Airway epithelial cell (primary cell): ENCODE results near the gene TMEM238. TPM values are rescaled to one million over a fixed set of nuclear protein-coding genes. Genes with fewer than 3 reads are reported as not detected.

Source experiments
- total RNA-seq: library from RNA; depleted of rRNA; stranded (reverse); fragments of >200 nt; gene quantifications from 2 replicates; pipeline ENCODE4 v1.2.3, GENCODE V29; 2015

TMEM238 gene, protein sequence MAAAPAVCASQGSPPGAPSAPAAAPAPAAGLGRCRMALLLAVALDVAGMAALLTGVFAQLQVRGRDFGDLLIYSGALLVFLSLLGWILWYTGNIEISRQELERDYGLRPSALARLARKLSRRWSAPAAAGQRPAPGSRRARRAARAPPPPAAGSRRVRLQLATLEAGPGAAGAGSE
- 11.8 and 33.3 TPM in 2 replicates for total RNA-seq

DNA sequence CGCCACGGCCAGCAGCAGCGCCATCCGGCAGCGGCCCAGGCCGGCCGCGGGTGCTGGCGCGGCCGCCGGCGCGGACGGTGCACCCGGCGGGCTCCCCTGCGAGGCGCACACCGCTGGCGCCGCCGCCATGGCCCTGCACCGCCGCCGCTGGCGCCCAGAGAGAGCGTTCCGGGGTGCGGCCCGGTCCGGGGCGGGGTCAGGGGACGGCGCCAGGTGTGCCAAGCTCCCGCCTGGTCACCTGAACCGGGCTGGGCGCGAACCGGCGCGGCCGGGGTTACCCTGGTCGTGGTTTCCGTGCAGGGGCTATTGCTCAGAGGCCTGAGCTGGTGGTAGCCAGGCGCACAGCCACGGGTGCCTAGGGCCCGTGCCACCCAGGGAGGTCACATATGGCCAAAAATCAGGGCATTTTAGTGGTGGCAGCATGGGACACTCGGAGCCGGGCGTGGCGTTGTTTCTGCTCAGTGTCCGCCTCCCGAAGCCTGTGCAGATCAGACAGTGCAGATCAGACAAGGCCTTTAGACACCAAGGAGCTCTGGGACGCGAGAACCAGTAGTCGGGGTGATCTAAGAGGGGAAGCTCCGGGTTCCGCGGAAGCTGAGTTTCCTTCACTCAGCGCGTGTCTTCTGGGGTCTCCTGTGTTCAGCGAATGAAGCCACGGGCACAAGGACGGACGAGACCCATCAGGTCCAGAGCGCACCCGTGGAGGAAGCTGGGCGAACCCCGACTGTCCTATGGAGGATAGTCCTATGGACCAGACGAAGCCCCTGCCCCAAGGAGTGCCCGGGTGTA lies at the start of gene TMEM238:
TSS of gene TMEM238 (minus strand) at position 162 of the 789 bp plus-strand sequence. CDS start at position 129, 33 bp downstream.

DNA sequence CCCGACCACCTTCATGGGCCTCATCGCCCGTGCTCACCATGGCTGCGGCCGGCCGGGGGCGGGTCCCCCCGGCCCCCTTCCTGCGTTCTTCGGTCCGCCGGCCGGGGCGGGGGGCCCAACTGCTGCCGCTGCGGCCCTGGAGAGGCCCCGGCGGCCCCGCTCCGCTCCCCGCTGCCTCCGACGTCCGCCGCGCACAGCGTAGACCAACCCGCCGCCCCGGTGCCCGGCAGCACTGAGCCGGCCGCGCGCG lies 23.4 kb upstream of the TMEM238 start, which contains the start of gene UBE2S:
TSS of gene UBE2S (minus strand) at position 239 of the 250 bp plus-strand sequence. CDS start at position 40, 199 bp downstream.

DNA sequence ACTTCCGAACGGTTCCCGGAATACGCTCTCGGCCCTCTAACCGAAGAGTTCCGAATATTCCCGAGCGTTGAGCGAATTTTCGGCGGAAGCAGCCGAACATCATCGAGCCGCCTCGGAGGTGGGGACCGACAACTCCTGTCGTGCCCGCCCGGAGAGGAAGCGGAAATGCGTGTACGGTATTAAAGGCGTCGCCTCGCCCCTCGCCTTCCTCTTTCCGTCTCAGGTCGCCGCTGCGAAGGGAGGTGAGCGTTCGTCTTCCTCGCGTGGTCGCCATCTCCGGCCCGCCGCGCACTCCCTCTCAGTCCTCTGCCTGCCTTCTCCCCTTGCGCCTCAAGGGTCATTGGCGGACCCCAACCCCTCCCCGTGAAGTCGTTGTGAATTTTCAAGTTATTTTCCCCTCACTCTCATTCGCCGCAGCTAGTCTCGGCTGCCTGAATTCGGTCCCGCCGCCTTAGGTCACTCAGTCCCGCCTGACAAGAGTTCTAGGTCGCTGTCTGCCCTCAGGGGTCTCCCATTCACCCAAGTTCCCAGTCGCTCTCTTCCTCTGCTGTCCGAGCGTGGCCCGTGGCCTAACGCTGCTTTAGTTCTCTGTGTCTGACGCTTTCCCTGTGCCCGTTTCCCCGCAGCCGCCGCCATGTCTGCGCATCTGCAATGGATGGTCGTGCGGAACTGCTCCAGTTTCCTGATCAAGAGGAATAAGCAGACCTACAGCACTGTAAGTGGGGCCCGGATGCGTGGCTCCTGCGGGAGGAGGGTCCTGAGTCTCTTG lies 1.8 kb upstream of the TMEM238 start, which contains the start of gene RPL28:
TSS of gene RPL28 (plus strand) at position 209 of the 769 bp plus-strand sequence. CDS start at position 635, 426 bp downstream.

DNA sequence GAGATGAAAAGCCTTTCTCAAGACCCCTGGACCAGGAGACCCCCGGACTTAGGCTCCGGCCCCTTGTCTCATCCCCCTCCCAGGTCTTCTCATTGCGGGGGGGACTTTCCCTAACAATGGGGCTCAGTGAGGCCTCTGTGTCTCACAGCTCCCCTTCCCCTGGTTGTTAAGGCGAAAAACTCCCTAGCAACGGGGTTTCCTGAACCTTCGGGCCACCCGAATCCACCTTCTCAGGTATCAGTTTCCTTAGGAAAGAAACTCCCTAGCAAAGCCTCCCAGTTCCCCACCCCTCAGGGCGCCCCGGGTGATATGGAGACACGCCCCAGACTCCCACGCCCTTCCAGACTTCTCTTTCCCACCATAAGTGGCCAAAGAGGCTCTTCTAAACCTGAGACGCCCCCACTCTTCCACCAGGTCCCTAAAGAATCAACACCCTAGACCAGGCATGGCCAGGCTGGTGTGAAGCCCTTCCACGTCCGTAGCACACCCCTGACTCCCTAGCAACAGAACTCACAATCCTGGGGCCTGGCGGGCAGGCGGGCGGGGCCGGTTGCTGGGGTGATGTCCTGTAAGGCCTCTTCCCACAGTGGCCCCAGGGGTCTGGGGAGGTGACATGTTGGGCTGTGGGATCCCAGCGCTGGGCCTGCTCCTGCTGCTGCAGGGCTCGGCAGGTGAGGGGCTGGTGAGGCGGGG lies 7.7 kb downstream of the TMEM238 start, which contains the start of gene TMEM190:
TSS of gene TMEM190 (plus strand) at position 586 of the 693 bp plus-strand sequence. CDS start at position 614, 28 bp downstream.

DNA sequence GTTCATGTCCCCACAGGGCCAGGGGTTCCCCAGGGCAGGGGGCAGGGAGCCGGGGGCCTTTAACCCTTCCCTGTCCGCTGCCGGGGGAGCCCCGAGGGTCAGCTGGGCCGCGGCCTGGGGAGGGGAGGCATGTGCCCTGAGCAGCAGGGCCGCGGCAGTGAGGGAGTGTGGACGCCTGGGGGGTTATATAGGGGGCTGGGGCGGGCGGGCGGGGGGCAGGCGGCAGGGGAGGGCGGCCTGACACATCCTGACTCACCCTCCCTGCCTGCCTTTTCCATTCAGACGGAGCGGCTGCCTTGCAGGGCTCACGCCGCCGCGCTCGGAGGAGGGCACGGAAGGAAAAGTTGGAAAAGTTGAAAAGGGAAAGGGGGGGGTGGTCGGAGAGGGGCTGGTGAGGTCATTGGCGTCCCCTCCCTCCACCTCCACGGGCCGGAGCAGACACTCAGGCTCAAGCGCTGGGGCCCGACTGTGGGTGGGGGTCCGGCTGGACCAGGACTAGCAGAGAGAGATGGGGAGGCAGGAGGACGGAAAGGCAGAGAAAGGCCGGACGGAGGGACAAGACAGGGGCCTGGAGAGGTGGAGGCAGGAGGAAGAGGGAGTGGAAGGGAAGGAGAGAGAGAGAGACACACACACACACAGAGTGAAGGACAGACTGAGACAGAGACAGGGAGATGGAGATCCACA lies 13.6 kb downstream of the TMEM238 start, which contains the start of gene IL11:
TSS of gene IL11 (minus strand) at position 159 of the 684 bp plus-strand sequence. CDS start at position 6, 153 bp downstream.

DNA sequence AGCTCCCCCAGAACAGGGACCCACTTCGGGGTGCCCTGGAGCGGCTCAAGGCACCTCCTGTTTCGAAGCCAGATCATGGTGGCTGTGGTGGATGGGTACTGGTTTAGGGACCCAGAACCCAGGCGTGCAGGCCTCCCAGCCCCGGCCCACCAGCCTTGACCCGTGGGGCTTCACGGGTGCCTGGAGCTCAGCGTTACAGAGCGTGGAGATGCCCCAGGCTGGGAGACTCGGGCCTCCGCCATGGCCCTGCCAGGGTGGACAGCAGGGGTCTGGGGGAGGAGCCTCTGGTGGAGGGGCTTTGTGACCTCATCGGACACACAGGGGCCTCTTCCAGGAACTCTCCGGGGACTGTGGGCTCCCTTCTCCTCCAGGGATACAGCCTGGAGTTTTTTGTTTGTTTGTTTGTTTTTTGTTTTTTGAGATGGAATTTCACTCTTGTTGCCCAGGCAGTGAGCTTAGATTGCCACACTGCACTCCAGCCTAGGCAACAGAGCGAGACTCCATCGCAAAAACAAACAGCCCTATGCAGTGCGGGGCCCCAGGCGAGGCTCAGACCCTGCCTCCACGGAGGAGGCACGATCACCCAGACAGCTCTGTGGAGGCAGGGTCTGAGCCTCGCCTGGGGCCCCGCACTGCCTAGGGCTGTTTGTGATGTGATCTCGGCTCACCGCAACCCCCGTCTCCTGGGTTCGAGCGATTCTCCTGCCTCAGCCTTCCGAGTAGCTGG lies 20.9 kb downstream of the TMEM238 start, which contains the start of gene GARIN5B:
TSS of gene GARIN5B (minus strand) at position 271 of the 727 bp plus-strand sequence. CDS start at position 77, 194 bp downstream.

DNA sequence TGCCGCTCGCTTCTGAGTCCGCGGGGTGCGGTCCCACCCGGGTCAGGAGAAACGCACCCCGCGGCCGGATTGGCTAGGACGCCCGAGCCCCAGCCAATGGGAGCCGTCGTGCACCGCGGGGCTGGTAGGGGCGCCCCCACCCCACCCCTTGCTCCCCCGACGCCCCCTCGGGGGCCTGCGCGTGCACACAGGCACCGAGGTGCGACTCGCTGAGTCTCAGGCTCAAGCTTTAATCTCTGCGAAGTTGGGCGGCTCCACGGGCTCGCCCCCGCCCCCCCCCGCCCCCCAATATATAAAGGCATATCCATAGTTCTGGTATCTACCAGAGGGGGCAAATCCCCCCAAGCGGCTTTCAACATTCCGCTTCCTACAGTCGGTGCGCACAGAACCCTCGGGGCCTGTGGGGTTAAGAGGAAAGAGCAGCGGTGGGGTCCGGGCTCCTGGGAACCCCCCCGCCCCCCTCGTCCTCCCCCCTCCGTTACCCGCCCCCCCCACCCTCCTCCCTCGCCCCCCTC lies 29.3 kb downstream of the TMEM238 start, which contains the start of gene COX6B2:
TSS of gene COX6B2 (minus strand) at position 22 of the 515 bp plus-strand sequence. CDS start 198 bp downstream, outside the sequence.

DNA sequence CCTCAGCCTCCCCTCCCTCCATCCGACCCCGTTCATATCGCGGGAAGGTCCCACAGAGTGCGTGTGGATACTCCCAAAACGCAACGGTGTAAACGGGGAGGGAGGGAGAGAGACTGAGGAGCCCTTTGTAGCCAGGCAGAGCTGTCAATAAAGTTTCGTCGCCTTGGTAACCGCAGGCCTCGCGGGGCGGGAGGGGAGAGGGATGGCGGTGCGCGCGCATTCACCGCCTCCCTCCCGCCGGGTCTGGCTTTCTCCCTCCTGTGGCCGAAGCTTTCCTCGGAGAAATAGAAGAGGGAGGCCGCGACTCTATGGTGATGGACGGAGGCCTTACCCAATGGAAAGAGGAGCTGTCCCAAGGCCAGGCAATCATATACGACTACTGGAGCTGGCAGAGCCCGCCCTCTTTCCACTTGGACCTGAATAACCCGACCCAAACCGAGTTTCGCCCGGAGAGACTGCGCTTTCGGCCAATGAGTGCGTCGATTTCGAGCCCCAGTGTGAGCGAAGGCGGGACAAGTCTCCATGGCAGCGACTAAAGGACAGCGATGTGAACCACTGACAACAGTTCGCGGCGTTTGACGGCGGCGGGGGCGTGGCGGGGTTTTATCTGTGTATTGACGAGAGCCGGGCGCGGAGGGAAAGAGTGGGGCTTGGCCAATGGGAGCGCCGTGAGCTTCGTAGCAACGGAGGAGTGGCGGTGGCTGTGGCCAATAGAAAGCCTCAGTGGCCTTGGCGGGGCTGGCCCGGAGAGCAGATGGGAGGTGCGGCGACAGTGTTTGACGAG lies 44.8 kb downstream of the TMEM238 start, which contains the start of gene KMT5C:
TSS of gene KMT5C (plus strand) at position 772 of the 784 bp plus-strand sequence. CDS start 2,061 bp downstream, outside the sequence.

Other genes starting within 250 kb of the TMEM238 start
- gene TNNT1, start 235.1 kb downstream of the TMEM238 start, total RNA-seq, result 12.3 and 18.7 TPM in 2 replicates
- not detected in 2 replicates for gene TNNI3, start 226.6 kb downstream of the TMEM238 start, total RNA-seq
- gene DNAAF3, start 217.7 kb downstream of the TMEM238 start, total RNA-seq, result 1.1 and 3.1 TPM in 2 replicates
- gene SYT5, start 204.0 kb downstream of the TMEM238 start, total RNA-seq, result not detected in 2 replicates
- 0.21 TPM in 1 of 2 replicates, not detected in the other for gene PTPRH, start 174.8 kb downstream of the TMEM238 start, total RNA-seq
- gene TMEM86B, start 155.5 kb downstream of the TMEM238 start, total RNA-seq, result 1.1 and 2.4 TPM in 2 replicates
- 38.7 and 50.4 TPM in 2 replicates for gene PPP6R1, start 125.3 kb downstream of the TMEM238 start, total RNA-seq
- 61.6 and 84.8 TPM in 2 replicates for gene HSPBP1, start 104.2 kb downstream of the TMEM238 start, total RNA-seq
- 1.6 and 5.0 TPM in 2 replicates for gene BRSK1, start 100.3 kb downstream of the TMEM238 start, total RNA-seq
- not detected in 2 replicates for gene TMEM150B, start 59.0 kb downstream of the TMEM238 start, total RNA-seq
- gene KMT5C, start 44.4 kb downstream of the TMEM238 start, total RNA-seq, result 14.7 and 18.8 TPM in 2 replicates
- 0.35 TPM in 1 of 2 replicates, not detected in the other for gene COX6B2, start 29.6 kb downstream of the TMEM238 start, total RNA-seq
- gene GARIN5B, start 21.0 kb downstream of the TMEM238 start, total RNA-seq, result not detected in 2 replicates
- 5.5 and 6.1 TPM in 2 replicates for gene IL11, start 13.8 kb downstream of the TMEM238 start, total RNA-seq
- not detected in 2 replicates for gene TMEM190, start 7.5 kb downstream of the TMEM238 start, total RNA-seq
- 279 and 544 TPM in 2 replicates for gene RPL28, start 1.6 kb upstream of the TMEM238 start, total RNA-seq
- gene UBE2S, start 23.5 kb upstream of the TMEM238 start, total RNA-seq, result 144 and 190 TPM in 2 replicates
- gene SHISA7, start 59.0 kb upstream of the TMEM238 start, total RNA-seq, result not detected in 2 replicates
- 70.7 and 87.7 TPM in 2 replicates for gene ISOC2, start 77.3 kb upstream of the TMEM238 start, total RNA-seq
- gene C19orf85, start 80.5 kb upstream of the TMEM238 start, total RNA-seq, result not detected in 2 replicates
- gene ZNF628, start 92.3 kb upstream of the TMEM238 start, total RNA-seq, result 3.7 and 10.4 TPM in 2 replicates
- gene NAT14, start 100.9 kb upstream of the TMEM238 start, total RNA-seq, result 16.7 and 39.8 TPM in 2 replicates
- gene SSC5D, start 104.1 kb upstream of the TMEM238 start, total RNA-seq, result 0.09 TPM in 1 of 2 replicates, not detected in the other
- gene SBK2, start 152.8 kb upstream of the TMEM238 start, total RNA-seq, result not detected in 2 replicates
- not detected in 2 replicates for gene SBK3, start 161.3 kb upstream of the TMEM238 start, total RNA-seq
- 7.2 and 7.6 TPM in 2 replicates for gene ZNF579, start 196.6 kb upstream of the TMEM238 start, total RNA-seq
- 3.1 and 3.7 TPM in 2 replicates for gene FIZ1, start 215.2 kb upstream of the TMEM238 start, total RNA-seq
- 27.2 and 31.9 TPM in 2 replicates for gene ZNF524, start 216.0 kb upstream of the TMEM238 start, total RNA-seq
- 4.4 and 5.8 TPM in 2 replicates for gene ZNF865, start 221.4 kb upstream of the TMEM238 start, total RNA-seq
- 4.1 and 6.1 TPM in 2 replicates for gene ZNF784, start 240.3 kb upstream of the TMEM238 start, total RNA-seq